GM18951 (cell line): ENCODE data around the gene PTPRN2.

ENCODE experiments used
- POLR2A ChIP-seq: IDR thresholded peaks from 4 replicates; pipeline ENCODE4 v1.6.1; 2011; ENCODE audit warnings: mild to moderate bottlenecking; ENCODE audit not compliant: insufficient read length, insufficient read depth; ENCODE audit errors: extremely low read depth
- in situ Hi-C: fragments of 300-500 bp; cut with MboI; formaldehyde crosslinking; loops from one replicate; pipeline ENCODE4 v1.12.0; 2022; ENCODE audit warnings: low sequenced_read_pairs, mixed read lengths, inconsistent platforms; ENCODE audit not compliant: unreplicated experiment

Gene PTPRN2

DNA sequence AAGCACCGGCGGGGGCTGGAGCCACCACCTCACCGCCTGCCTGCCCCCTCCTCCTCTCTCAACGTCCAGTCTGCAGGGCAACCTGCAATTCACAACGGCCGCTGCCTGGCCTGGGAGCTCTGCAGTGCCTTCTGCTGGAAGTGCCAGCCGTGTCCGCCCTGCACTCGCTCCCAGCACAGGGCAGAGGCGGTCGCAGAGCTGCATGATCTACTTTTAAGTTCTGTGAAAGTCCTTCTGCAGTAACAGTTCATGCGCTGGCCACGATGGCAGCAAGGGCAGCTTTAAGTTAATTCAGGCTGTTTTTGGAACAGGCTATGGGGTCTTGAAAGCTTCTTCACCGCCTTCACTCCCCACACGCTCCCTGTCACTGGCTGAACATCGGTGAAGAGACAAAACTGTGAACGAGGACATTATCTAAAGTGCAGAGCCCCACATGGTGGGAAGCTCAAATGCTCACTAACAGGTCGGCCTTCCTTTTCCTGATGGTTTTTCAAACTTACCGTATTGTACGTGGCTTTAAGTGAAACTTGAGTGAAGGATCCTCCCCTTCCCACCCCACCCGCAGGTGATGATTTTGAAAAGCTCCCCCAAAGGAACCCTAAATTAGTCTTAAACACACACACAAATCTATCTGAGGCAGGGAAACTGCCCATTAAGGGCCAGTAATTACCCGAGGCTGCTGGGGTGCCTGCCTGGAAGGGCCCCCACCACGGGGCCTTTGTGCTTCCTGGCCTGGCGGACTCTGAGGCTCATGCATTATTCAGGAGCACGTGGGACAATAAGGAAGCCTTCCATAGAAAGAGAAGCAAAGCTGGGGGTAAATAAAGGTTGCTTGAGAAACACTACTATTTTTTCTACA, 746.5 kb downstream of the PTPRN2 start:
- in situ Hi-C loops = no loop called here
- TF ChIP-seq POLR2A = no peak

DNA sequence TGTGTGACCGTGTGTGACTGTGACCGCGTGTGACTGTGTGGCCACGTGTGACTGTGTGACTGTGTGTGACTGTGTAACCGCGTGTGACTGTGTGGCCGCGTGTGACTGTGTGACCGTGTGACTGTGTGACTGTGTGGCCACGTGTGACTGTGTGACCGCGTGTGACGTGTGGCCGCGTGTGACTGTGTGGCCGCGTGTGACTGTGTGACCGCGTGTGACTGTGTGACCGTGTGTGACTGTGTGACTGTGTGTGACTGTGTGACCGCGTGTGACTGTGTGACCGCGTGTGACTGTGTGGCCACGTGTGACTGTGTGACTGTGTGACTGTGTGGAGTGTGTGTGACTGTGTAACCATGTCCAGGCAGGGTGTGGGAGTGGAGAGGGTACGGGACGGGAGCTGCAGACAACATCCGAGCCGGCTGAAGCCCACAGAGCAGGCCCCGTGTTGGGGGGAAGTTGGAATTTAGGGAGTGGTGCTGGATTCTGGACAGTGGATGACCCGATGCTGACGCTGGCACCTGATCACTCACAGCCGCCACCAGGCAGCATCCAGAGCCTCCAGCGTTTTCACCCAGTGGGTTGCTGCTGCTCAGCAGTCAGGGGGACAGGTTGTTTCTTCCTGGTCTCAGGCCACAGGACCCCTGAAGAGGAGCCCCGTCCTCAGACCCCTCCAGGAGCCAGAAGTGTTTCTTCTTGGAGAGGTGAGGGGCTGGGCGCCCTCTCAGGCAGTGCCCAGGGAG, 747.3 kb downstream of the PTPRN2 start:
- TF ChIP-seq POLR2A = no peak
- in situ Hi-C loops = no loop called here

DNA sequence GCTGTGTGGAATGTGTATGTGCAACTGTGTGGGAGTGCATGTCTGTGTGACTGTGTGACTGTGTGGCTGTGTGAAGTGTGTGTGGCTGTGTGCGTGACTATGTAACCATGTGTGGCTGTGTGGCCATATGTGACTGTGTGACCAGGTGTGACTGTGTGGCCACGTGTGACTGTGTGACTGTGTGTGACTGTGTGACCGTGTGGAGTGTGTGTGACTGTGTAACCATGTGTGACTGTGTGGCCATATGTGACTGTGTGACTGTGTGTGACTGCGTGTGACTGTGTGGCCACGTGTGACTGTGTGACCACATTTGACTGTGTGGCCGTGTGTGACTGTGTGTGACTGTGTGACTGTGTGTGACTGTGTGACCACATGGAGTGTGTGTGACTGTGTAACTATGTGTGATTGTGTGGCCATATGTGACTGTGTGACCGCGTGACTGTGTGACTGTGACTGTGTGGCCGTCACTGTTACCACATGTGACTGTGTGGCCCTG, 747.9 kb downstream of the PTPRN2 start:
- in situ Hi-C loops = no loop called here
- TF ChIP-seq POLR2A = no peak

DNA sequence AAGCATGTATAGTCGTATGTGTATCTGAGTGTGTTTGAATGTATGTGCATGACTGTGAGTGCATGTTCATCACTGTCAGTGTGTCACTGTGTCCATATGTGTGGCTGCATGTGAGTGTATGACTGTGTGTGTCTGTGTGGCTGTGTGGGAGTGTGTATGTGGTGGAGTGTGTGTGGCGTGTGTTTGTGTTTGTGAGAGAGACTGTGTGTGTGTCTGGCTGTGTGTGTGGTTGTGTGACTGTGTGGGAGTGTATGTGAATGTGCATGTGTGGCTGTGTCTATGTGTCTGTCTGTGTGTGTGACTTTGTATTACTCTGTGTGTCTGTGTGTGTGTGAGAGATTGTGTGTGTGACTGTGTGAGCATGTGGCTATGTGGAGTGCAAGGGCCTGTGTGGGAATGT, 748.4 kb downstream of the PTPRN2 start:
- no peak for TF ChIP-seq POLR2A
- in situ Hi-C loops = no loop called here

DNA sequence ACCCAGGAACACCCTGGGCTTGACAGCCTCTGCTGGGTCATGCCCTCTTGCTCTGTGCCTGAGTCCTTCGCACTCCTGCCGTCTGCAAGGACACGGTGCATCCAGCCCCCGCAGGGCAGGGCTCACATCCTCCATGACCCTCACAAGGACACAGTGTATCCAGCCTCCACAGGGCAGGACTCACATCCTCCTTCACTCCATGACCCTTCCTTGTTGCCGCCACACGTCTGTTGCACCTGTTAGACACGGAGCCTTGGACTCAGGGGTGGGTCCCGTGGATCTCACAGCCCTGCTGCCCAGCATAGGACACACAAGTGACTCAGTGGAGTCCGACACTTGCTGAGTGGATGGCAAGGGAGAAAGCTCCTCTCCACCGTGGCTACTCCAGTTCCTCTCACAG, 750.1 kb downstream of the PTPRN2 start:
- in situ Hi-C loops = no loop called here

DNA sequence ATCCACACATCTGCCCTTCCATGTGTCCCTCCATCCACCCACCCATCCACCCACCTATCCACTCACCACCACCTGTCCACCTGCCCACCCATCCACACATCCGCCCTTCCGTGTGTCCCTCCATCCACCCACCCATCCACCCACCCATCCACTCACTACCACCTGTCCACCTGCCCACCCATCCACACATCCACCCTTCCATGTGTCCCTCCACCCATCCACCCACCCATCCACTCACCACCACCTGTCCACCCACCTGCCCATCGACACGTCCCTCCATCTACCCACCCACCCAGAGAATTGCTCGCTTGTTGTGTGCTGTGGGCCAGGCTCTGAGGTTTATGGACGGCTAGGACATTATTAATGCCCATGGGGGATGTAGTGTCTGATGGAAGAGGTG, 750.6 kb downstream of the PTPRN2 start:
- no peak for TF ChIP-seq POLR2A
- in situ Hi-C loops = no loop called here

More for the DNA sequence above, 750.1 kb downstream of the PTPRN2 start:
- TF ChIP-seq POLR2A = no peak

DNA sequence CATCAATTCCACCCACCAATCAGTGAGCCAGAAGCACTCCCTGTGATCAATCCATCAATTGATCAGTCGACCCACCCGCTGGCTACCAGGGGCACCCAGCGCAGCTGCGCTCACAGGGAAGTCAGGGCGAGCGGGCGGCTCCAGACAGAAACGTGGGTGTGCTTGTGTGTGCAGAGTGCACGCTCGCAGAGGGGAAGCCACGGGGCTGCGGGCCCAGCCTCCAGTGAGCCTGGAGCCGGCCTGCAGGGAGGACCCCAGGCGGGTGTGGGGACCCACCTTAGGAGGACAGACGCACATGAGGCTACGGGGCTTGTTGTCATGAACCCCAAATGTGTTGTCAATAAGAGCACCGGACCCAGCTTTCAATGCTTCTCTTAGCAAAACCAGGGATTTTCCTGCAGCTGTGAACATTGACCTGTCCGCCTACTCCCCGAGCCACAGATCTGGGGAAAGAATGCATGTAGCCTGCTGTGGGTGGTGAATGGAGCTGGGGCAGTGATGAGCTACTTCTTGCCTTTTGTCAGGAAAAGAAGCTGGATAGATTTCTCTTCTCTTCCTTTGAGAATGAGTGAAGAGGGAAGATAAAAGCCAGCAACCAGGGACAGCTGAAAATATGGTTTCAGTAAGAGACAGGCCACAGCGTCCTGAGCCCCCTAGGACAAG, 753.0 kb downstream of the PTPRN2 start:
- in situ Hi-C loops = no loop called here
- no peak for TF ChIP-seq POLR2A

DNA sequence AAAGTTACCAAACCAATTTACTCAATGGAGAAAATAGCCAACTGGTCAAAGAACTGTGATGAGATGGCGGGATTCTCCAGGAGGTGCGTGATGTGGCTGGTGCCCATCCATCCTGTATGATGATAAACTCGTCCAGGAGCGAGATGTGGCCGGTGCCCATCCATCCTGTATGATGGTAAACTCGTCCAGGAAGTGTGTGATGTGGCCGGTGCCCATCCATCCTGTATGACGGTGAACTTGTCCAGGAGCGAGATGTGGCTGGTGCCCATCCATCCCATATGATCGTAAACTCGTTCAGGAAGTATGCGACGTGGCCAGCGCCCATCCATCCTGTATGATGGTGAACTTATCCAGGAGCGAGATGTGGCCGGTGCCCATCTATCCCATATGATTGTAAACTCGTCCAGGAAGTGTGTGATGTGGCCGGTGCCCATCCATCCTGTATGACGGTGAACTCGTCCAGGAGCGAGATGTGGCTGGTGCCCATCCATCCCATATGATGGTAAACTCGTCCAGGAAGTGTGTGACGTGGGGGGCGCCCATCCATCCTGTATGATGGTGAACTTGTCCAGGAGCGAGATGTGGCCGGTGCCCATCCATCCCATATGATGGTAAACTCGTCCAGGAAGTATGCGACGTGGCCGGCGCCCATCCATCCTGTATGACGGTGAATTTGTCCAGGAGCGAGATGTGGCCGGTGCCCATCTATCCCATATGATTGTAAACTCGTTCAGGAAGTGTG, 754.6 kb downstream of the PTPRN2 start:
- no peak for TF ChIP-seq POLR2A
- in situ Hi-C loops = no loop called here

DNA sequence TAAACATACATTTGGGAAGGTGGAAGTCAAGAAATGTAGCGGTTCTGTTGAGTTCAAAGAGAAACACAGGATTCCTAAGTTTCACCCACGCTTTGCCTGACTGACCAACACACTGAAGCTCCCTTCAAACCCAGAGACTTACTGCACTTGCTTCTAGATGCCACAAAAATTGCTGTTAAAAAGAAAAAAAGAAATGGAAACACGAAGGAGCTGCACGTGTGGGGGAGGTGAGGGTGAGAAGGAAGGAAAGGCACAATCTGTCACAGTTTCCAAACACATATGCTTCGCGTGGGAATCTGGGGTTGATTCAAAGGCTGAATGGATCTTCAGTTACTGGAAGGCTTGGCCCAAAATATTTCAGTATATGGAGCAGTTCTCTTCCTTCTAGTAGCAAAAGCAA, 755.2 kb downstream of the PTPRN2 start:
- no peak for TF ChIP-seq POLR2A
- in situ Hi-C loops = no loop called here

DNA sequence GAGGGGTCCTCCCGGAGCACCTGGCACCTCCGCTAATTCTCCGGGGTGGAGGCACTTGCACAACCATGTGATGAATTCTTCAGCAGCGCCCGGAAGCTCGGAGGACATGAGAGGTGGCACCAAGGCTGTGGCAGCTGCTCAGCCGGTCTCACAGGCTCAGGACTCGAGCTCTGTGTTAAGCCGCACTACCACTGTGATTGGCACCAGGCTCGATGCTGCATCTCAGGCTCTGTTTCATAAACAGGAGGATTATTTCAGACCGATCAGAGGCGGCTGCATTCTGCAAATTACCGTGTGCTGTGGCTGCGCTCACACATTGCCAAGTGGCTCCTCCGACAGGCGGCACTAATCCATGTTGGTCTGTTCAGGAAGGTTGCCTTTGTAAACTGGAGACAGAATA, 755.6 kb downstream of the PTPRN2 start:
- TF ChIP-seq POLR2A = no peak
- in situ Hi-C loops = no loop called here

DNA sequence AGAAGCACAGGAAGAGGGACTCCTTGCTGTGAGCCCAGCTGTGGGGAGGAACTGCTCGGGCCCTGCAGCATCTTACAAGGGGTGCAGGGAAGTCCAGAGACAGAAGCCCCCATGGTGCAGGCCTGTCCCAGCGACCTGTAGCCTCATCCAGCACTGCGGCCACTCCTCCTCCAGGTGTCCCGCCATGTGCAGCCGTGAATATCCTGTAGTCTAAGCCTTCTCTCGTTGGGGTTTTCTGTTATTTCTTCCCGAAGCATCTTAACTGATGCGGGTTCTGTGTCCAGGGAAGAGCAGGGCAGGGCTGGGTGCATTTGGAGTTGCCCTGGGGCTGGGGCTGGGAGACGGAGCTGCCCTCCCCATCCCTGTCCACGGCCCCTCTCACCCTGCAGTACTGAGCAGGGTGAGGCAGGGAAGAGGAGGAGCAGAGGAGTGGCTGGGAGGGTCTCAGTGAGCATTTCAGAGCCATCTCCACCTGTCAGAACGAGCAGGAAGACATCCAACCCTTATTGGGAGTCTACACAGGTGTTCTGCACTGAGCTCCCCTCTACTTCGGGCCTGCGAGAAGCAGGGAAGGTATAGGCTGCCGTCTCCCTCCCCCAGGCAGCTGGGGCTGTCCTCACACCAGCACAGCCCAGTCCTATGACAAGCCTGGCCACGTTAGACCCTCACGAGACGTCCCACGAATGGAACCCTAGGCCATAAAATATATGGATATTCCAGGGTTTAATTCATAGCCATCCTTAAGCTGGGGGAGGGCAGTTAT, 756.3 kb downstream of the PTPRN2 start:
- in situ Hi-C loops = no loop called here
- TF ChIP-seq POLR2A = no peak

DNA sequence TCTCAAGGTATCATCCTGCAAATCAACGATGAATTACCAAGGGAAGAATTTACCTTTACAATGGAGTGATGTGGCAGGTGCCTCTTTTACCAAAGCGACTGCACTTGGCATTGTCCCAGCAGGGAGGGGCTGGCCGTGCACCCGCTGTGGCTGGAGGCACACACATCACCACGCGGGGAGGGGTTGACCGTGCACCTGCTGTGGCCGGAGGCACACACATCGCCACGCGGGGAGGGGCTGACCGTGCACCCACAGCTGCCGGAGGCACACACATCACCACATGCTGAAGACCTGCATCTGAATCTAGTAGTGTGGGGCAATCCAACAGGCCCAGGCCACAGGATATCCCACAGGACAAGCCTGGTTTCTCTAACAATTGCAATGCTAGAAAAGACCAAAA, 757.3 kb downstream of the PTPRN2 start:
- TF ChIP-seq POLR2A = no peak
- in situ Hi-C loops = no loop called here
